Choroid plexus epithelial cell (primary cell): ENCODE measurements around the gene DIO3.
A peak's percentile ranks its signal among the peaks of the same experiment; 100 is the strongest.

ENCODE experiments used
- DNase-seq: peaks from one replicate; pipeline ENCODE4 v3.0.0-alpha.2; 2010; ENCODE audit warnings: low read depth
- H3K4me3 ChIP-seq: 2 replicates; pipeline ENCODE4 v1.5.1; 2011; ENCODE audit warnings: low read depth, mild to moderate bottlenecking, control low read depth, low read length, moderate library complexity
- TF ChIP-seq, protein P1 (sequence below): conservative IDR thresholded peaks from 2 replicates; pipeline ENCODE4 v1.5.1; 2011; ENCODE audit warnings: low read depth, mild to moderate bottlenecking, control low read depth, inconsistent platforms, low read length, moderate library complexity

Gene DIO3

DNA sequence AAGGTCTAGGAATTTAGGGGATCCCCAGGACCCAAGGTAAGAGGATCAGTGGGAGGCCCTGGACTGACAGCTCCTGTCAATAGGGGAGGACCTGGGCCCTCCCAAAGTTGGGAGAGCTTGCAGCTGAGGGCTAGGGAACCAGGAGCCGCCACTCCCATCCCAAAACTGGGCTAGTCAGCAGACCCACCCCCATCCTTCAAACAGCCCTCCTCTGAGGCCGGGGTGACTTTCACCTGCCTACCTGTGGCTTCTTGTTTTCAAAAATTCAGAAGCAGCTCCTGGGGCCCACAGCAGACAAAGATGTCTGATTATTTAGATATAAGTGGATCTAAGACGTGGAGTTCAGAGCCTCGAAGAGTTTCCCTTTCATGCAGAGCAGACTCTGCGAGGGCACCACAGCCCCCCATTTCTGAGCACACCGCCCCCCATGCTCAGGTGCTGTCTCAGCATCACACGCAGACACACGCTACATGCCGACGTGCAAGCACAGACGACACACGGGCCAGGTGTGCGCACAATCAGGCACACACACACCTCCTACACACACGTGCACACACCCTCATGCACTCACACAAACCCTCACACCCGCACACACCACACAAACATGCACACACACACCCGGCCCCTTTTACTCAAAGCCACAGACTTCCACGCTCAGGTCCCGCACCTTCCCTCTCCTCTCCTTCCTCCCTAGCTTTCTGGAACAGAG is 21.9 kb downstream of the DIO3 start:
- no peak overlapping the region for H3K4me3 ChIP-seq
- TF ChIP-seq, protein P1, sequence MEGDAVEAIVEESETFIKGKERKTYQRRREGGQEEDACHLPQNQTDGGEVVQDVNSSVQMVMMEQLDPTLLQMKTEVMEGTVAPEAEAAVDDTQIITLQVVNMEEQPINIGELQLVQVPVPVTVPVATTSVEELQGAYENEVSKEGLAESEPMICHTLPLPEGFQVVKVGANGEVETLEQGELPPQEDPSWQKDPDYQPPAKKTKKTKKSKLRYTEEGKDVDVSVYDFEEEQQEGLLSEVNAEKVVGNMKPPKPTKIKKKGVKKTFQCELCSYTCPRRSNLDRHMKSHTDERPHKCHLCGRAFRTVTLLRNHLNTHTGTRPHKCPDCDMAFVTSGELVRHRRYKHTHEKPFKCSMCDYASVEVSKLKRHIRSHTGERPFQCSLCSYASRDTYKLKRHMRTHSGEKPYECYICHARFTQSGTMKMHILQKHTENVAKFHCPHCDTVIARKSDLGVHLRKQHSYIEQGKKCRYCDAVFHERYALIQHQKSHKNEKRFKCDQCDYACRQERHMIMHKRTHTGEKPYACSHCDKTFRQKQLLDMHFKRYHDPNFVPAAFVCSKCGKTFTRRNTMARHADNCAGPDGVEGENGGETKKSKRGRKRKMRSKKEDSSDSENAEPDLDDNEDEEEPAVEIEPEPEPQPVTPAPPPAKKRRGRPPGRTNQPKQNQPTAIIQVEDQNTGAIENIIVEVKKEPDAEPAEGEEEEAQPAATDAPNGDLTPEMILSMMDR, result no peak
- no peak for DNase-seq

DNA sequence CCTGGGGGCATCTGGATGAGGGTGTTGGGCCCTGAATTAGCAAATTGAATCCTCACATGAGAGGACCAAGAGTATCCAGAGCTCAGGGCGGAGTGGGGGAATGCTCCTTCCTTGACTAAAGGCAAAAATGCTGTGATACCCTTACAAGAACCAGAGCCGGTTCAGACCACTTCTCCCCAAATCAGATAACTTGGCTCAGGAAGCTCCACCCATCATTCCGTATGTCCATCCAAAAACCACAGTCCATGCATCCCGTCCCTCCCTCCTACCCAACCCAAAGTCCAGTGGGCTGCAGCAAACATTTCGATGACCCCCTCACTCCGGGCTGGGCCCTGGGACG is 22.4 kb downstream of the DIO3 start:
- DNase-seq, result no peak
- no peak overlapping the region for H3K4me3 ChIP-seq
- TF ChIP-seq, protein P1, result no peak

DNA sequence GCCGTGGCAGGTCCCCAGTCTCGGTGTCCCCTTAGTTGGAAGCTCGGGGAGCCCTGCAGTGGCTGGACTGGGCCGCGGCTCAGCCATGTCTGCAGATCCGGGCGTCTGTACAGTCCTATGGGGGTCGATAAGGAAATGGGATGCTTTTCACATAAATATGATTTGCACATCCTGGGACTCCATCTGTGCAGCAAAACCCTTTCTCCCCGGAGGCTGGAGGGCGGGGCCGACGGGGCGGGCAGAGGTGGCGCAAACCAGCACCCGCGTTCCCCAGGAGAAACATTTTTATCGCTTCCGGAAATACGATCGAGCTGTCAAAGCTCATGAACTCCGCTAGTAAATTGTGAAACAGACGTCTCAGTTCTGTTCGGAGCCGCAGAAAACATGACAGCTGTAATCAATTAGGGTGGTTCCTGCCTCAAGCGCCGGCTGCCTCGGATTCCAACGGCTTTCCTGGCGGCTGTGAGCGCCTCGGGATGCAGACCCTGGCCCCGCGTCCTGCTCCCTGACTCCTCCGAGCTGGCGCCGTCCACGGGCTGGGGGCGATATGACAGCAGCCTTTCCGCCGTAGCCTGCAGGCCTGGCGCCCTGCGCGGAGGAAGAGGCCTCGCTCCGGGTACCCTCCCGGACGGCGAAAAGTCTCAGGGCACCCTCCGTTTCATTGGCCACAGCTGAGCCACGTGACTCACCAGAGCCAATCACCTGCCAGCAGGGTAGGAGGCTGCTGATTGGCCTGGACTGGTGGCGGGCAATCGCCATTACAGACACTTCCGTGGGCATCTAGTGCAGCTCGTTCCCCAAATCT is 23.0 kb downstream of the DIO3 start:
- peak overlapping the region; percentile 44 for H3K4me3 ChIP-seq
- TF ChIP-seq, protein P1, result no peak
- peak; percentile 62 for DNase-seq

DNA sequence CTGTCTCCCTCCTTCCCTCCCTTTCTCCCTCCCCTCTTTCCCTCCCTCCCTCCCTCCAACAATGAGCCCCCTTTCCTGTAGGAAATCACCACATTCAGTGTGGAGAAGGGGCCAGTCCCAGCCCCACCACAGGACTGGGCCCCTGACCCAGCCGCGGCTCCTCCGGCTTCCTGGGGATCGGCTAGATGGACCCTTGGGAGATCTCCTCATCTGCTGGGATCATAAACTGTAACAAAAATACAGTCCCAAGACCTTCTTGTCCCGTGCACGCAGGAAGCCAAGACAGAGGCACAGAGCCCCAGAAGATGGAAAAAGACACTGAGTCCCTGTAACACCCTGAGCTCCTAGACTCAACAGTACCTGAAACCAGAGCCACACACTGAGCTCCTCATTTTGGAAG is 23.9 kb downstream of the DIO3 start:
- DNase-seq, result no peak
- H3K4me3 ChIP-seq, result no peak overlapping the region
- TF ChIP-seq, protein P1, result no peak

DNA sequence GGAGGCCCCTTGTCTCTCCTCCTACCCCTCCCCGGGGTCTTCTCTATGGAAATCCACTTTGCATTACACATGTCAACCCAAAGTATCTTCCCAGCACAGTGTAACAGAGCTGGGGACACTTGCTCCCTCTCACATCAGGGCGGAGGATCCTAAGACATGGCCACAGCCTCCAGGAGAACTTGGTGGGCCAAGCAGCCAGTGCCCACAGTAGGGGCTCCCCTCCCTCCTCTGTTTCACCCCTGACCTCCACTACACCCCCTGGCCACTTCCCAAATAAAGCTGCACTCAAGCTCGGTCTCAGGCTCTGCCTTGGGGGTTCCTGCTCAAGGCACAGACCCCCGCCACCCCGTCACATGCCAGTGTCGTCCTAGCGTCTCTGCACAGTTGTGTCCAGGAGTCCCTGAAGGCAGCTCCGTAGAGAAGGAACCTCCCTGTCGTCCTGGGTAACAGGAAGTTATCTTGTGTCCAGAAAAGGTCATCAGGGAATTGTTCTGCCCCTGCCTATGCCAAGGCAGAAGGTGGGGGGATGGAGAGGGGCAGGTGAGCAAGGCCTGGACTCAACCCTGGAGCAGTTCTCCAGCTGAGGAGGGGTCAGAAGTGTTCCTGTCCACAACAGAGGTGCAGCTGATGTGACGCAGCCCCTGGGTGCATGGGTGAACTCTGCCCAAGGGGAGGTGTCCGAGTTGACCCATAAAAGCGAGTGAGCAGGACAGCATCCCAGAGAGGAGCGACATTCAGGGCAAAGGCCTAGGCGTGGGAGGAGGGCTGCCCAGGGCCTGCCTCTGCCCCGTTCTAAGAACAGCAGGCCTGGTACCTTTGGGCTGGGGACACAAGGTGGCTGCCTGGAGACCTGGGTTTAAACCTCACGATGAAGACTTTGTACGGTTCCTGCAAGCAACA is 25.5 kb downstream of the DIO3 start:
- DNase-seq, result no peak
- TF ChIP-seq, protein P1, result no peak
- H3K4me3 ChIP-seq, result no peak overlapping the region

DNA sequence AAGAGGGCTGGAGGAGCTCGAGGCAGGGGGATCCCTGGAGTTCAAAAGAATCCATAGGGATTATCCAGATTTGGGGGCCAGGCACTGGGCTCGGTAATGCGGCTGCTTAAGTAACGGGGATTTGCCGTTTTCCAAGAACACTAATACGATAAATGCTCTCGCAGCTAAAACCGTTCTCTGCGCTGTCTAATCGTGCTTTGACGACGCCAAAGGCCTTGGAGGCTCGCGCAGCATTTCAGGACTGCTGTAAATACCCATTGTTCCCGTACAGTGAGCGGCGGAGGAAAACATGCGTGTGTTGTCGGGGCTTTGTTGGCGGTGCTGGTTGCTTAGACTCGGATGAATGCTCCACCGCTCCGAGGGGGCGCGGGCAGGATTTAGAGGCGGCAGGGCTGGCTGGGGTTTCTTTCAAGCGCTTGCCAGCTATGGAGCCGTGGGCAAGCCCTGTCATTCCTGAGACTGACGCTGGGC is 26.2 kb downstream of the DIO3 start:
- H3K4me3 ChIP-seq, result no peak overlapping the region
- DNase-seq, result no peak
- TF ChIP-seq, protein P1, result no peak
